H1 (cell line): Measurements from ENCODE around the gene MPPED1. TPM values are rescaled to one million over a fixed set of nuclear protein-coding genes. Genes with fewer than 3 reads are reported as not detected.

ENCODE experiments used
- CTCF ChIA-PET: fragments of 300-600 bp; sonication (Branson Sonifier 250); formaldehyde crosslinking; loops from one replicate; lab custom pipeline; 2021; ENCODE audit not compliant: partially characterized antibody; lab: Charles Lee
- POLR2A ChIA-PET: fragments of 300-600 bp; sonication (Branson Sonifier 250); formaldehyde crosslinking; loops from one replicate; lab custom pipeline; 2021; ENCODE audit warnings: inconsistent platforms; ENCODE audit not compliant: partially characterized antibody; lab: Charles Lee
- DNase-seq, 2 experiments: peaks; one replicate each; pipeline versions ENCODE4 v3.0.0 to v3.0.0-alpha.2; 2010 to 2022; ENCODE audit warnings: low spot score in 2 of 2, low read depth in 1 of 2, mixed read lengths in 1 of 2
- FAIRE-seq: peaks from 2 replicates; lab custom pipeline; 2011; peaks lifted over from hg19 to GRCh38; lab: Jason Lieb, UNC
- H2AFZ ChIP-seq: 2 replicates; pipeline ENCODE4 v1.8.1; 2012; ENCODE audit warnings: low read length, inconsistent platforms
- H2AK5ac ChIP-seq: 2 replicates; pipeline ENCODE4 v1.6.1; 2013; ENCODE audit warnings: low read depth, low read length
- H2BK120ac ChIP-seq: replicated peaks from 2 replicates; pipeline ENCODE3; 2013; ENCODE audit warnings: low read depth, low read length, inconsistent platforms
- H2BK12ac ChIP-seq: 2 replicates; pipeline ENCODE4 v1.6.1; 2013; ENCODE audit warnings: low read depth, low read length
- H2BK15ac ChIP-seq: 2 replicates; pipeline ENCODE4 v1.6.1; 2013; ENCODE audit warnings: low read length
- H2BK20ac ChIP-seq: 2 replicates; pipeline ENCODE4 v1.6.1; 2013; ENCODE audit warnings: low read length
- H2BK5ac ChIP-seq: 2 replicates; pipeline ENCODE4 v1.6.1; 2013; ENCODE audit warnings: low read depth, low read length
- H3K14ac ChIP-seq: 2 replicates; pipeline ENCODE4 v1.6.1; 2013; ENCODE audit warnings: inconsistent platforms; ENCODE audit not compliant: insufficient read length
- H3K18ac ChIP-seq: 2 replicates; pipeline ENCODE4 v1.6.1; 2013; ENCODE audit warnings: low read length; ENCODE audit errors: extremely low read depth
- H3K23ac ChIP-seq: 2 replicates; pipeline ENCODE4 v1.6.1; 2013; ENCODE audit warnings: inconsistent platforms; ENCODE audit not compliant: insufficient read length
- H3K23me2 ChIP-seq: 2 replicates; pipeline ENCODE4 v1.6.1; 2013; ENCODE audit warnings: low read depth, low read length
- H3K27ac ChIP-seq: 2 replicates; pipeline ENCODE4 v1.6.1; 2011; ENCODE audit warnings: low read depth, low read length, inconsistent platforms
- H3K27me3 ChIP-seq, 4 experiments: replicated peaks in 1 of 4; 1 replicate in 1 of 4; 2 replicates in 3 of 4; pipeline versions ENCODE4 v1.6.1 to v1.8.1; 2011 to 2013; ENCODE audit warnings: low read length in 3 of 4, mild to moderate bottlenecking in 3 of 4, inconsistent platforms in 2 of 4, mixed read lengths in 2 of 4, moderate library complexity in 1 of 4; ENCODE audit not compliant: control insufficient read depth in 3 of 4, insufficient read depth in 3 of 4; ENCODE audit errors: extremely low read depth in 1 of 4
- H3K36me3 ChIP-seq, 4 experiments: 2 replicates each; pipeline versions ENCODE4 v1.6.1 to v1.8.1; 2011 to 2013; ENCODE audit warnings: mild to moderate bottlenecking in 4 of 4, low read length in 3 of 4, moderate library complexity in 2 of 4, control low read depth in 1 of 4, inconsistent platforms in 1 of 4; ENCODE audit not compliant: insufficient read depth in 4 of 4, control insufficient read depth in 2 of 4
- H3K4ac ChIP-seq: replicated peaks from 2 replicates; pipeline ENCODE3; 2013; ENCODE audit warnings: low read length, low read depth, mixed read lengths, inconsistent platforms; ENCODE audit not compliant: insufficient read length
- H3K4me1 ChIP-seq, 4 experiments: replicated peaks in 1 of 4; 1 replicate in 1 of 4; 2 replicates in 3 of 4; pipeline versions ENCODE4 v1.6.1 to v1.8.1; 2011 to 2013; ENCODE audit warnings: low read length in 3 of 4, inconsistent platforms in 2 of 4, mixed read lengths in 1 of 4; ENCODE audit not compliant: insufficient read depth in 4 of 4, control insufficient read depth in 3 of 4
- H3K4me2 ChIP-seq, 2 experiments: 2 replicates each; pipeline versions ENCODE4 v1.6.1 to v1.8.1; 2011 to 2013; ENCODE audit warnings: low read depth in 2 of 2, low read length in 2 of 2, control low read depth in 1 of 2, inconsistent platforms in 1 of 2, mild to moderate bottlenecking in 1 of 2; ENCODE audit not compliant: insufficient read depth in 1 of 2
- H3K4me3 ChIP-seq, 4 experiments: fragments of 200-600, 300-600 bp in 1 of 4; sonication (generic), shearing (Covaris generic), sonication (Bioruptor Twin) in 1 of 4; 2 replicates each; pipeline versions ENCODE4 v1.5.1 to v1.8.1; 2011 to 2016; ENCODE audit warnings: low read length in 4 of 4, low read depth in 3 of 4, control low read depth in 2 of 4, inconsistent platforms in 2 of 4, mild to moderate bottlenecking in 2 of 4, mixed read lengths in 1 of 4, moderate library complexity in 1 of 4; ENCODE audit not compliant: insufficient read depth in 2 of 4; ENCODE audit errors: extremely low read depth in 1 of 4
- H3K56ac ChIP-seq: replicated peaks from 2 replicates; pipeline ENCODE3; 2013; ENCODE audit warnings: low read depth, mild to moderate bottlenecking, mixed read lengths, low read length, inconsistent platforms; ENCODE audit not compliant: insufficient read length
- H3K79me1 ChIP-seq: 2 replicates; pipeline ENCODE4 v1.6.1; 2013; ENCODE audit warnings: low read depth, low read length, control low read depth
- H3K79me2 ChIP-seq, 2 experiments: 2 replicates each; pipeline versions ENCODE4 v1.6.1 to v1.8.1; 2012 to 2013; ENCODE audit warnings: low read length in 2 of 2, mild to moderate bottlenecking in 2 of 2, inconsistent platforms in 1 of 2; ENCODE audit not compliant: insufficient read depth in 2 of 2, control insufficient read depth in 1 of 2
- H3K9ac ChIP-seq, 4 experiments: replicated peaks in 1 of 4; 1 replicate in 1 of 4; 2 replicates in 3 of 4; pipeline versions ENCODE4 v1.6.1 to v1.8.1; 2011 to 2013; ENCODE audit warnings: low read depth in 3 of 4, low read length in 3 of 4, control low read depth in 2 of 4, mild to moderate bottlenecking in 2 of 4, moderate library complexity in 2 of 4, inconsistent platforms in 1 of 4; ENCODE audit errors: extremely low read depth in 1 of 4
- H3K9me3 ChIP-seq, 2 experiments: 2 replicates each; pipeline versions ENCODE4 v1.6.1 to v1.8.1; 2012 to 2013; ENCODE audit warnings: mild to moderate bottlenecking in 2 of 2, moderate library complexity in 2 of 2, control low read depth in 1 of 2, inconsistent platforms in 1 of 2, low read depth in 1 of 2, low read length in 1 of 2, mixed read lengths in 1 of 2; ENCODE audit not compliant: insufficient read depth in 2 of 2
- H4K20me1 ChIP-seq, 2 experiments: replicated peaks in 1 of 2; 2 replicates each; pipeline versions ENCODE3 to v1.8.1; 2011 to 2013; ENCODE audit warnings: inconsistent platforms in 2 of 2, low read length in 2 of 2, mild to moderate bottlenecking in 1 of 2; ENCODE audit not compliant: insufficient read depth in 2 of 2, control insufficient read depth in 1 of 2
- H4K5ac ChIP-seq: 2 replicates; pipeline ENCODE4 v1.6.1; 2013; ENCODE audit warnings: low read length, low read depth, mixed read lengths, inconsistent platforms; ENCODE audit not compliant: insufficient read length
- H4K8ac ChIP-seq: 2 replicates; pipeline ENCODE4 v1.8.0; 2013; ENCODE audit warnings: mild to moderate bottlenecking, moderate library complexity, low read length, inconsistent platforms; ENCODE audit not compliant: insufficient read depth; ENCODE audit errors: extremely low read depth
- H4K91ac ChIP-seq: replicated peaks from 2 replicates; pipeline ENCODE3; 2013; ENCODE audit warnings: low read length, mixed read lengths, inconsistent platforms; ENCODE audit not compliant: insufficient read length
- CHD2 ChIP-seq: IDR thresholded peaks from 2 replicates; pipeline ENCODE4 v1.6.1; 2012; ENCODE audit warnings: low read length, improper control_type of control experiment
- CTBP2 ChIP-seq: IDR thresholded peaks from 2 replicates; pipeline ENCODE4 v1.7.0; 2011; ENCODE audit warnings: borderline replicate concordance, mild to moderate bottlenecking, moderate library complexity, mixed read lengths, low read length; ENCODE audit not compliant: insufficient read depth, insufficient read length
- WGBS, 2 experiments: shearing (Covaris generic) in 1 of 2; methylation state at CpG; one replicate each; pipeline versions ENCODE4 v1.1.6 to v1.1.7; 2013 to 2015; ENCODE audit warnings: low lambda C conversion rate in 2 of 2, mixed read lengths in 2 of 2, inconsistent platforms in 1 of 2, low coverage in 1 of 2, missing lambda C conversion rate in 1 of 2; ENCODE audit not compliant: insufficient replicate concordance in 2 of 2, insufficient coverage in 1 of 2, insufficient read length in 1 of 2; ENCODE audit errors: extremely low coverage in 1 of 2, missing lambda C conversion rate in 1 of 2; 5-methylcytosine and 5-hydroxymethylcytosine counted together
- polyA plus RNA-seq, 7 experiments: library from polyadenylated mRNA; depleted of rRNA in 3 of 7; stranded (reverse) in 5 of 7; unstranded in 2 of 7; fragments of >200 nt in 5 of 7; fragments of 200-250 nt in 2 of 7; gene quantifications; 1 replicate in 5 of 7; 2 replicates in 1 of 7; 4 replicates in 1 of 7; pipeline versions ENCODE4 v1.2.1 to v1.2.3, GENCODE V29; 2011 to 2013; ENCODE audit warnings: missing spikeins in 2 of 7, mixed read lengths in 2 of 7
- total RNA-seq: library from RNA; stranded (reverse); fragmentation: NEBNext Ultra II Directional; extraction: Animal tissue kit (Norgen Biotek cat#: 25700); gene quantifications from 2 replicates; pipeline ENCODE4 v1.2.1, GENCODE V29; 2021

Gene MPPED1
- total and polyA plus RNA-seq, 2 of the 8 experiments (the other 6 are each of a cell fraction or from before 2014, with no cell fraction given), result 0.29 to 0.37 TPM

- TF ChIP-seq CTBP2 (no peak), CHD2 (no peak)
- no peak overlapping the region for H2BK20ac ChIP-seq
- H4K20me1 ChIP-seq, result no peaks in the 10 kb centered on the region
- no peak overlapping the region for H3K9ac ChIP-seq
- H3K23ac ChIP-seq, result no peak overlapping the region
- FAIRE-seq (no peak), DNase-seq (no peak)
- no peaks in the 10 kb centered on the region for H3K36me3 ChIP-seq
- peaks cover 0 to 1% (median 0%) of the 10 kb centered on the region in 4 experiments; a peak in 1 of 7 replicates for H3K27me3 ChIP-seq
- no peak overlapping the region for H3K14ac ChIP-seq
- no peak overlapping the region for H3K4ac ChIP-seq
- H2BK15ac ChIP-seq, result no peak overlapping the region
- no peak overlapping the region for H3K18ac ChIP-seq
- POLR2A ChIA-PET, result no interaction called here
- no peak overlapping the region for H4K8ac ChIP-seq
- H3K79me2 ChIP-seq, result no peaks in the 10 kb centered on the region
- no peak overlapping the region for H3K4me2 ChIP-seq
- no peaks in the 10 kb centered on the region for H3K79me1 ChIP-seq
- peaks cover 0 to 3% (median 0%) of the 10 kb centered on the region in 4 experiments; a peak in 2 of 7 replicates for H3K4me1 ChIP-seq
- no peaks in the 10 kb centered on the region for H3K9me3 ChIP-seq
- H4K91ac ChIP-seq, result no peak overlapping the region
- no peak overlapping the region for H2AK5ac ChIP-seq
- H3K56ac ChIP-seq, result no peak overlapping the region
- H2BK5ac ChIP-seq, result no peak overlapping the region; the same call in 1 of the 2 replicates
- CTCF ChIA-PET, result interaction anchor here (0.5 to 3.4 kb wide), 23 partner anchors 9 to 314 kb away, joined by 3 to 14 read pairs (median 5); no protein-coding TSS in a partner anchor
- no peak overlapping the region for H3K4me3 ChIP-seq
- WGBS, 2 experiments, result 89% methylated on average over 9 of the region's 9 CpGs; no CpG with 5 or more reads in 1 of the 2 experiments
- H4K5ac ChIP-seq, result no peak overlapping the region
- no peak overlapping the region for H3K27ac ChIP-seq
- no peak overlapping the region for H2AFZ ChIP-seq
- H2BK120ac ChIP-seq, result no peak overlapping the region
- H2BK12ac ChIP-seq, result no peak overlapping the region
- H3K23me2 ChIP-seq, result no peaks in the 10 kb centered on the region
Observed at GRCh38 chr22:43428521-43428920, 16.7 kb downstream of the MPPED1 start.
